OCI-LY3 (cell line): ENCODE results near the gene CITED1.

ENCODE experiments used
- EZH2phosphoT487 ChIP-seq: fragments of 200-600 bp; shearing (Covaris generic); IDR thresholded peaks from 2 replicates; pipeline ENCODE4 v1.6.1; 2018; ENCODE audit warnings: antibody characterized with exemption, mixed run types, low read depth
- TF ChIP-seq, protein P1 (sequence below): fragments of 200-600, 300-600 bp; sonication (generic); IDR thresholded peaks from 2 replicates; pipeline ENCODE4 v1.5.1; 2014; ENCODE audit warnings: antibody characterized with exemption, low read length, low read depth

GRCh38 chrX:72347366-72347765 is 41.7 kb upstream of the CITED1 start:
- TF ChIP-seq, protein P1, sequence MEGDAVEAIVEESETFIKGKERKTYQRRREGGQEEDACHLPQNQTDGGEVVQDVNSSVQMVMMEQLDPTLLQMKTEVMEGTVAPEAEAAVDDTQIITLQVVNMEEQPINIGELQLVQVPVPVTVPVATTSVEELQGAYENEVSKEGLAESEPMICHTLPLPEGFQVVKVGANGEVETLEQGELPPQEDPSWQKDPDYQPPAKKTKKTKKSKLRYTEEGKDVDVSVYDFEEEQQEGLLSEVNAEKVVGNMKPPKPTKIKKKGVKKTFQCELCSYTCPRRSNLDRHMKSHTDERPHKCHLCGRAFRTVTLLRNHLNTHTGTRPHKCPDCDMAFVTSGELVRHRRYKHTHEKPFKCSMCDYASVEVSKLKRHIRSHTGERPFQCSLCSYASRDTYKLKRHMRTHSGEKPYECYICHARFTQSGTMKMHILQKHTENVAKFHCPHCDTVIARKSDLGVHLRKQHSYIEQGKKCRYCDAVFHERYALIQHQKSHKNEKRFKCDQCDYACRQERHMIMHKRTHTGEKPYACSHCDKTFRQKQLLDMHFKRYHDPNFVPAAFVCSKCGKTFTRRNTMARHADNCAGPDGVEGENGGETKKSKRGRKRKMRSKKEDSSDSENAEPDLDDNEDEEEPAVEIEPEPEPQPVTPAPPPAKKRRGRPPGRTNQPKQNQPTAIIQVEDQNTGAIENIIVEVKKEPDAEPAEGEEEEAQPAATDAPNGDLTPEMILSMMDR = no peak
- TF ChIP-seq EZH2phosphoT487 = no peak
